Left lung (tissue), 10 donors: ENCODE results near the gene HCN1. TPM values are rescaled to one million over a fixed set of nuclear protein-coding genes. Genes with fewer than 3 reads are reported as not detected.

Experiments used
- ATAC-seq: fragments of 200-7000 bp; cut with Tn5 transposase; one replicate; pipeline ENCODE4 v1.9.1; 2020; ENCODE audit warnings: moderate library complexity
- DNase-seq, 4 donors: peaks; one replicate each; pipeline ENCODE4 v3.0.0-alpha.2; 2013 to 2020
- H3K27ac ChIP-seq, 2 donors: fragments of 200-600 bp; sonication (generic) in 1 of 2; one replicate each; pipeline versions ENCODE4 v1.5.0 to v1.8.0; 2020 to 2021
- H3K27me3 ChIP-seq, 2 donors: fragments of 200-600 bp; sonication (generic) in 1 of 2; one replicate each; pipeline versions ENCODE4 v1.5.0 to v1.8.0; 2020 to 2021
- H3K36me3 ChIP-seq, 2 donors: fragments of 200-600 bp; sonication (generic) in 1 of 2; one replicate each; pipeline versions ENCODE4 v1.5.0 to v1.8.0; 2020 to 2021
- H3K4me1 ChIP-seq, 2 donors: fragments of 200-600 bp; one replicate each; pipeline ENCODE4 v1.8.0; 2021
- H3K4me3 ChIP-seq, 2 donors: fragments of 200-600 bp; sonication (generic) in 1 of 2; one replicate each; pipeline versions ENCODE4 v1.5.0 to v1.8.0; 2020 to 2021; ENCODE audit warnings: mild to moderate bottlenecking in 1 of 2
- H3K9me3 ChIP-seq, 2 donors: fragments of 200-600 bp; sonication (generic) in 1 of 2; one replicate each; pipeline versions ENCODE4 v1.5.0 to v1.8.0; 2020 to 2021
- intact Hi-C, 2 donors: fragments of 100-400 bp; cut with DNase I; formaldehyde crosslinking; loops; one replicate each; pipeline versions ENCODE4 v1.11.2 to v1.14.2; 2022
- polyA plus RNA-seq, 6 donors: library from polyadenylated mRNA; unstranded; fragments of 120-200 nt; gene quantifications; one replicate each; pipeline ENCODE4 v1.2.1, GENCODE V29; 2013; ENCODE audit not compliant: insufficient read length in 6 of 6
- total RNA-seq, 2 donors: library from RNA; stranded (reverse); fragmentation: NEBNext Ultra II Directional; extraction: Animal tissue kit (Norgen Biotek cat#: 25700); gene quantifications; one replicate each; pipeline ENCODE4 v1.2.1, GENCODE V29; 2021
- TF ChIP-seq, protein P1 (sequence below), 2 donors: fragments of 200-600 bp; sonication (generic) in 1 of 2; IDR thresholded peaks; one replicate each; pipeline versions ENCODE4 v1.5.0 to v1.8.0; 2021; ENCODE audit warnings: antibody characterized with exemption in 2 of 2
- donor health status: DM: no; HTN: yes; CAD: no.
- donor health status: DM: no; HTN: no; CAD: no.

The HCN1 gene
- total and polyA plus RNA-seq, 8 donors, result 0.04 to 0.47 (median 0.06) TPM; not detected in 1

DNA sequence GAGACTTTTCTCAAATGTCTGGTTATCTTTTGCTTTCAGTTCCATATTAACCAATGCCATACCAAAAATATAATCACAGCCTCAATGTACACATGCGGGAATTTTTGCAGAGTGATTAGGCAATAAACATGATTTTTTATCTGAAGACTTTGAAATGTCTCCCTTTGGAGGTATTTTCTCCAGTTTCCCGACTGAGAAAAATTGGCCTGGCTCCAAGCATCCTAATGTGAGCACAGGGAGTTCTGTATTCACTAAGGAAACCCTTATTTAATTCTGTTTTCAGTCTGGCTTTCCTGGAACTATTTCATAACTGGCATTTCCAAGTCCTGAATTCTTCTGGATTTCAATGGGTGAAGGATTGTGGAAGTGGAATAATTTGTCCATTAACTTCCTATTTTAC, 8.5 kb downstream of the HCN1 start:
- intact Hi-C loops, result no loop called here
- Histone ChIP-seq H3K27ac (no peak overlapping the region), H3K4me3 (no peak overlapping the region), H3K27me3 (peaks cover 4 to 7% of the 10 kb centered on the region in 2 donors), H3K4me1 (no peaks in the 10 kb centered on the region), H3K9me3 (no peaks in the 10 kb centered on the region), H3K36me3 (no peaks in the 10 kb centered on the region)
- no peak for DNase-seq
- ATAC-seq, result no peak
- TF ChIP-seq, protein P1, sequence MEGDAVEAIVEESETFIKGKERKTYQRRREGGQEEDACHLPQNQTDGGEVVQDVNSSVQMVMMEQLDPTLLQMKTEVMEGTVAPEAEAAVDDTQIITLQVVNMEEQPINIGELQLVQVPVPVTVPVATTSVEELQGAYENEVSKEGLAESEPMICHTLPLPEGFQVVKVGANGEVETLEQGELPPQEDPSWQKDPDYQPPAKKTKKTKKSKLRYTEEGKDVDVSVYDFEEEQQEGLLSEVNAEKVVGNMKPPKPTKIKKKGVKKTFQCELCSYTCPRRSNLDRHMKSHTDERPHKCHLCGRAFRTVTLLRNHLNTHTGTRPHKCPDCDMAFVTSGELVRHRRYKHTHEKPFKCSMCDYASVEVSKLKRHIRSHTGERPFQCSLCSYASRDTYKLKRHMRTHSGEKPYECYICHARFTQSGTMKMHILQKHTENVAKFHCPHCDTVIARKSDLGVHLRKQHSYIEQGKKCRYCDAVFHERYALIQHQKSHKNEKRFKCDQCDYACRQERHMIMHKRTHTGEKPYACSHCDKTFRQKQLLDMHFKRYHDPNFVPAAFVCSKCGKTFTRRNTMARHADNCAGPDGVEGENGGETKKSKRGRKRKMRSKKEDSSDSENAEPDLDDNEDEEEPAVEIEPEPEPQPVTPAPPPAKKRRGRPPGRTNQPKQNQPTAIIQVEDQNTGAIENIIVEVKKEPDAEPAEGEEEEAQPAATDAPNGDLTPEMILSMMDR (IDR thresholded peaks at IDR 0.05), result no peak

DNA sequence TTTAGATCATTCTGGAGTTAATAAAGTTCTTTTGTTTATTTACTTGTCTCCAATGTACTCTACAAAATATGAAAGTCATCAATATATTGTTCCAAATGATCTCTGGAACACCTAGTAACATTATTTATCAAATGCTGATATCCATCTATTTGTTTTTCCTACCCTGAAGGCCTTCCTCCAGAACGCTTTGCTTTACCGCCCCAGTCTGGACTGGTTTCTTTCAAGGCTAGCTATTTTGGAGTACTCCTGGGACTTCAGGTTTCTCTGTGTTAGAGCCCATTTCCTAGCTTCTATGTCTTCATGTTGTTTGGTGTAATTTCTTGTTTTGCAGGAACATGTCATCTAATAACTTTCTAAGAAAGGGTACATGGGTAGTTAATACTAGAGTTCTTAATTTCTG, 9.6 kb downstream of the HCN1 start:
- no peak for DNase-seq
- no peak for ATAC-seq
- Histone ChIP-seq H3K27me3 (peaks cover 0 to 3% of the 10 kb centered on the region in 2 donors), H3K27ac (no peak overlapping the region), H3K4me3 (no peak overlapping the region), H3K4me1 (no peaks in the 10 kb centered on the region), H3K9me3 (no peaks in the 10 kb centered on the region), H3K36me3 (no peaks in the 10 kb centered on the region)
- intact Hi-C loops, result no loop called here
- TF ChIP-seq, protein P1 (IDR thresholded peaks at IDR 0.05), result no peak

DNA sequence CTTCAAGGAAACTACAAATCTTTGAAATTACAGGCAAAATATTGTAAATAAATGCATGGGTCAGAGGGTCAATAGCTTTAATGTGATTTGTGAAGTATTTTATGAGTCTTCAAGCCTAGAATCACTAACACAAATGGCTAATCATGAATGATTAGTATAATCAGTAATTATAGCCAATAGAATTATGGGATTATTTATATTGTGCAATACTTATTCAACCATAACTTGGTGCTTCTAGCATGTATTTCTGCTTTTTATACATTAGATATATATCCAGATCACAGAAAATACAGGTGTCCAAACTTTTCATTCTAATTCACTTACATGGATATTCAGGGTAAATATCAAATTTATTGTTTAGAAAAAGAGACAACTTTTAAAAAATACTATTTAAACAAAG, 12.1 kb downstream of the HCN1 start:
- Histone ChIP-seq H3K36me3 (no peaks in the 10 kb centered on the region), H3K4me3 (no peak overlapping the region), H3K27me3 (no peaks in the 10 kb centered on the region), H3K9me3 (no peaks in the 10 kb centered on the region), H3K4me1 (no peaks in the 10 kb centered on the region), H3K27ac (no peak overlapping the region)
- intact Hi-C loops, result no loop called here
- DNase-seq (no peak), ATAC-seq (no peak)
- TF ChIP-seq, protein P1 (IDR thresholded peaks at IDR 0.05), result no peak

DNA sequence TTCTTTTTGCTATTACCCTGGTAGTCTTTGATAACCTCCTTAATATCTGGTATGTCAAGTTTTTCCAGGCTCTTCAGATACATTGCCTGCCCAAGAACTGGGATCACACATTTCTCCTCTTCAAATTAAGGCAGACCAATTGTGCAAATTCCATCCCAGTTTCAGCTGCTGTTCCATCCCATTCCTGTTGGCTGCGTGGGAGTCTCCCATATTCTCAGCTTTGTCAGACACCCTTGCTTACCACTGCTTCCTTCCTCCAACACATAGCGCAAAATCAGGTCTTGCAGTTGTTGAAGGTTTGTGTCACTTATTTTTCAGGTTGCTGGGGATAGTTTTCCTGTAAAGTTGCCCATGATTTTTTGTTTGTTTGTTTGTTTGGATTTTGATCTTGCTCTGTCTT, 15.2 kb downstream of the HCN1 start:
- Histone ChIP-seq H3K27me3 (no peaks in the 10 kb centered on the region), H3K9me3 (no peaks in the 10 kb centered on the region), H3K4me3 (no peak overlapping the region), H3K4me1 (no peaks in the 10 kb centered on the region), H3K36me3 (no peaks in the 10 kb centered on the region), H3K27ac (no peak overlapping the region)
- no peak for DNase-seq
- intact Hi-C loops, result no loop called here
- TF ChIP-seq, protein P1 (IDR thresholded peaks at IDR 0.05), result no peak
- no peak for ATAC-seq

DNA sequence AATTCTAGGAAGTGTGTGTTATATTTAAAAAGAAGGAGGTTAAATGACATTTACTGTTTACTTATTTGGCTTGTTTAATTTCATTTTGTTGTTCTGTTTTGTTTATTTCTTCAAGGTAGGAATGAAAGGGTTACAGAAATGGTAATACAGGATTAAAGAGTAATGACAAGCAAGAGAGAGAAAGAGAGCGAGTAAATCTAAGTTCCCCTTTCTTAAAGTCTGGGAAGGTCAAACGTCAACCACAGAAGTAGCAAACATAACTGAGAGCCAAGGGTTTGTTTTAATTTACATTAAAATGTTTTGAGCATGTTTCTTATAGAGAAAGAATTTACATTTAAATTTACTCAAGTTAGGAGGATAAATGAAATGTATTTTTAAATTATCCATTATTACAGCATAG, 18.7 kb downstream of the HCN1 start:
- no peaks in the 10 kb centered on the region for H3K4me1 ChIP-seq
- ATAC-seq (no peak), DNase-seq (no peak)
- no peaks in the 10 kb centered on the region for H3K9me3 ChIP-seq
- TF ChIP-seq, protein P1 (IDR thresholded peaks at IDR 0.05), result no peak
- no peaks in the 10 kb centered on the region for H3K36me3 ChIP-seq
- no peak overlapping the region for H3K4me3 ChIP-seq
- intact Hi-C loops, result no loop called here
- H3K27ac ChIP-seq, result no peak overlapping the region
- no peaks in the 10 kb centered on the region for H3K27me3 ChIP-seq
